MM.1S (cell line): ENCODE measurements around the gene KLHL7.

Experiments used
- DNase-seq: peaks from one replicate; pipeline ENCODE4 v3.0.0-alpha.2; 2015
- H2AFZ ChIP-seq: fragments of 300-600 bp; sonication (generic); 2 replicates; pipeline ENCODE4 v1.6.0; 2016; ENCODE audit warnings: antibody characterized with exemption, low read length
- H3F3A ChIP-seq: fragments of 300-600 bp; sonication (generic); 2 replicates; pipeline ENCODE4 v1.6.1; 2016; ENCODE audit warnings: mild to moderate bottlenecking, antibody characterized with exemption, low read length, moderate library complexity, mixed read lengths; ENCODE audit not compliant: insufficient read depth
- H3K27ac ChIP-seq: fragments of 300-600 bp; sonication (generic); 2 replicates; pipeline ENCODE4 v1.5.1; 2016; ENCODE audit warnings: mild to moderate bottlenecking, low read length
- H3K27me3 ChIP-seq: fragments of 300-600 bp; sonication (generic); replicated peaks from 2 replicates; pipeline ENCODE4 v1.6.0; 2016; ENCODE audit warnings: low read length; ENCODE audit not compliant: insufficient read depth
- H3K36me3 ChIP-seq: fragments of 300-600 bp; sonication (generic); replicated peaks from 2 replicates; pipeline ENCODE4 v1.6.1; 2016; ENCODE audit warnings: mild to moderate bottlenecking, low read length, mixed read lengths; ENCODE audit not compliant: insufficient read depth
- H3K4me1 ChIP-seq: fragments of 300-600 bp; sonication (generic); 2 replicates; pipeline ENCODE4 v1.6.1; 2016; ENCODE audit warnings: low read length, mixed read lengths
- H3K4me2 ChIP-seq: fragments of 300-600 bp; sonication (generic); 2 replicates; pipeline ENCODE4 v1.6.0; 2016; ENCODE audit warnings: low read depth, low read length
- H3K4me3 ChIP-seq: fragments of 300-600 bp; sonication (generic); 2 replicates; pipeline ENCODE4 v1.5.1; 2016; ENCODE audit warnings: low read length, mixed read lengths
- H3K79me2 ChIP-seq: fragments of 300-600 bp; sonication (generic); 2 replicates; pipeline ENCODE4 v1.6.1; 2016; ENCODE audit warnings: mixed run types, low read length, mixed read lengths
- H3K9ac ChIP-seq: fragments of 300-600 bp; sonication (generic); 2 replicates; pipeline ENCODE4 v1.6.1; 2016; ENCODE audit warnings: low read length, mixed read lengths
- H3K9me2 ChIP-seq: fragments of 300-600 bp; sonication (generic); replicated peaks from 2 replicates; pipeline ENCODE4 v1.6.1; 2016; ENCODE audit warnings: mild to moderate bottlenecking, low read length, mixed read lengths; ENCODE audit not compliant: insufficient read depth
- H3K9me3 ChIP-seq: fragments of 300-600 bp; sonication (generic); replicated peaks from 2 replicates; pipeline ENCODE4 v1.6.1; 2016; ENCODE audit warnings: mild to moderate bottlenecking, low read length, mixed read lengths; ENCODE audit not compliant: insufficient read depth
- H4K20me1 ChIP-seq: fragments of 300-600 bp; sonication (generic); 2 replicates; pipeline ENCODE4 v1.6.1; 2016; ENCODE audit warnings: mild to moderate bottlenecking, low read length, moderate library complexity, mixed read lengths; ENCODE audit not compliant: insufficient read depth
- EZH2 ChIP-seq: fragments of 300-600 bp; sonication (generic); optimal IDR thresholded peaks from 2 replicates; pipeline ENCODE3; 2017; ENCODE audit warnings: low read depth, mild to moderate bottlenecking, antibody characterized with exemption, low read length, mixed read lengths
- EZH2phosphoT487 ChIP-seq: fragments of 300-600 bp; sonication (generic); IDR thresholded peaks from 2 replicates; pipeline ENCODE4 v1.6.1; 2018; ENCODE audit warnings: antibody characterized with exemption, low read length
- TF ChIP-seq, protein P1 (sequence below): fragments of 300-600 bp; sonication (generic); IDR thresholded peaks from 2 replicates; pipeline ENCODE4 v1.5.1; 2016; ENCODE audit warnings: antibody characterized with exemption, low read length, mixed read lengths

KLHL7 gene

DNA sequence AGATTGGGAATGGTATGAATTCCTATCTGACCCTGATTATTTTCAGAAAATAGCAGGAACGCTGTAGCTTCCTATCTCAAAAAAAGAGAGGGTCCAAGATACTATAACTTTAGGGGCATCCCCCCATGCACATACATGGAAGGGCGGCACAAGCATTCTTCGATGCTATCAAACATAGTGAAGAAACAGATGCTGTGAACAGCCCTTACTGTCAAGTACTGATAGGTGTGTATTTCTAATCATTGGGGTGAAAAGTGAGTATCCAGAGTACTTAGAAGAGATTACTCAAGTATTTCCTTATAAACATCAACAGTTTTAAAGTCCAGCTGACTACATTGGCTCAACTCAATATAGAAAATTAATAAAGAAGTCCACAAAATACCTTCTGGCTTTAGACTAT is 59.3 kb downstream of the KLHL7 start:
- Histone ChIP-seq H3K9me3 (no peaks in the 10 kb centered on the region), H3K36me3 (no peaks in the 10 kb centered on the region), H3K9ac (no peak overlapping the region), H2AFZ (no peak overlapping the region), H3K4me2 (no peak overlapping the region), H3K4me3 (no peak overlapping the region), H3F3A (no peaks in the 10 kb centered on the region), H3K4me1 (no peaks in the 10 kb centered on the region), H3K79me2 (no peaks in the 10 kb centered on the region), H3K27ac (no peak overlapping the region), H4K20me1 (no peaks in the 10 kb centered on the region), H3K9me2 (no peaks in the 10 kb centered on the region), H3K27me3 (no peaks in the 10 kb centered on the region)
- DNase-seq, result no peak
- no peak for TF ChIP-seq EZH2phosphoT487
- TF ChIP-seq, protein P1, sequence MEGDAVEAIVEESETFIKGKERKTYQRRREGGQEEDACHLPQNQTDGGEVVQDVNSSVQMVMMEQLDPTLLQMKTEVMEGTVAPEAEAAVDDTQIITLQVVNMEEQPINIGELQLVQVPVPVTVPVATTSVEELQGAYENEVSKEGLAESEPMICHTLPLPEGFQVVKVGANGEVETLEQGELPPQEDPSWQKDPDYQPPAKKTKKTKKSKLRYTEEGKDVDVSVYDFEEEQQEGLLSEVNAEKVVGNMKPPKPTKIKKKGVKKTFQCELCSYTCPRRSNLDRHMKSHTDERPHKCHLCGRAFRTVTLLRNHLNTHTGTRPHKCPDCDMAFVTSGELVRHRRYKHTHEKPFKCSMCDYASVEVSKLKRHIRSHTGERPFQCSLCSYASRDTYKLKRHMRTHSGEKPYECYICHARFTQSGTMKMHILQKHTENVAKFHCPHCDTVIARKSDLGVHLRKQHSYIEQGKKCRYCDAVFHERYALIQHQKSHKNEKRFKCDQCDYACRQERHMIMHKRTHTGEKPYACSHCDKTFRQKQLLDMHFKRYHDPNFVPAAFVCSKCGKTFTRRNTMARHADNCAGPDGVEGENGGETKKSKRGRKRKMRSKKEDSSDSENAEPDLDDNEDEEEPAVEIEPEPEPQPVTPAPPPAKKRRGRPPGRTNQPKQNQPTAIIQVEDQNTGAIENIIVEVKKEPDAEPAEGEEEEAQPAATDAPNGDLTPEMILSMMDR, result no peak
- no peak for TF ChIP-seq EZH2

GRCh38 chr7:23165316-23165715 is 59.7 kb downstream of the KLHL7 start:
- Histone ChIP-seq H3K4me2 (no peak overlapping the region), H3K9me2 (no peaks in the 10 kb centered on the region), H3K27me3 (no peaks in the 10 kb centered on the region), H3K79me2 (no peaks in the 10 kb centered on the region), H3K9me3 (no peaks in the 10 kb centered on the region), H3K4me3 (no peak overlapping the region), H3K4me1 (no peaks in the 10 kb centered on the region), H2AFZ (no peak overlapping the region), H3K27ac (no peak overlapping the region), H3F3A (no peaks in the 10 kb centered on the region), H3K9ac (no peak overlapping the region), H4K20me1 (no peaks in the 10 kb centered on the region), H3K36me3 (no peaks in the 10 kb centered on the region)
- no peak for TF ChIP-seq EZH2phosphoT487
- TF ChIP-seq, protein P1, result no peak
- TF ChIP-seq EZH2, result no peak
- DNase-seq, result no peak

- no peaks in the 10 kb centered on the region for H3K79me2 ChIP-seq
- H3K4me3 ChIP-seq, result no peak overlapping the region
- no peaks in the 10 kb centered on the region for H4K20me1 ChIP-seq
- TF ChIP-seq EZH2 (no peak), EZH2phosphoT487 (no peak)
- TF ChIP-seq, protein P1, result no peak
- H3K27me3 ChIP-seq, result no peaks in the 10 kb centered on the region
- H3F3A ChIP-seq, result no peaks in the 10 kb centered on the region
- H3K9ac ChIP-seq, result no peak overlapping the region
- H2AFZ ChIP-seq, result no peak overlapping the region
- H3K9me3 ChIP-seq, result no peaks in the 10 kb centered on the region
- no peaks in the 10 kb centered on the region for H3K4me1 ChIP-seq
- H3K27ac ChIP-seq, result no peak overlapping the region
- no peaks in the 10 kb centered on the region for H3K9me2 ChIP-seq
- H3K36me3 ChIP-seq, result no peaks in the 10 kb centered on the region
- DNase-seq, result no peak
- no peak overlapping the region for H3K4me2 ChIP-seq
Observed at GRCh38 chr7:23167691-23168090, 62.1 kb downstream of the KLHL7 start.
